Measurements from ENCODE around the gene OR10G3. TPM values are rescaled to one million over a fixed set of nuclear protein-coding genes. Genes with fewer than 3 reads are reported as not detected.

OR10G3 gene
- total and polyA plus RNA-seq, 2 of the 13 experiments (the other 11 are each of a cell fraction or from before 2014, with no cell fraction given): not detected

- no peak for TF ChIP-seq KLF6 (CRISPR knock-in tag; IDR thresholded peaks at IDR 0.05)
- TF ChIP-seq BORCS8-MEF2B (CRISPR knock-in tag; IDR thresholded peaks at IDR 0.05): 0 out of 2 replicates have a peak, but pooled peaks have one; percentile 20
- TF ChIP-seq, protein P1, sequence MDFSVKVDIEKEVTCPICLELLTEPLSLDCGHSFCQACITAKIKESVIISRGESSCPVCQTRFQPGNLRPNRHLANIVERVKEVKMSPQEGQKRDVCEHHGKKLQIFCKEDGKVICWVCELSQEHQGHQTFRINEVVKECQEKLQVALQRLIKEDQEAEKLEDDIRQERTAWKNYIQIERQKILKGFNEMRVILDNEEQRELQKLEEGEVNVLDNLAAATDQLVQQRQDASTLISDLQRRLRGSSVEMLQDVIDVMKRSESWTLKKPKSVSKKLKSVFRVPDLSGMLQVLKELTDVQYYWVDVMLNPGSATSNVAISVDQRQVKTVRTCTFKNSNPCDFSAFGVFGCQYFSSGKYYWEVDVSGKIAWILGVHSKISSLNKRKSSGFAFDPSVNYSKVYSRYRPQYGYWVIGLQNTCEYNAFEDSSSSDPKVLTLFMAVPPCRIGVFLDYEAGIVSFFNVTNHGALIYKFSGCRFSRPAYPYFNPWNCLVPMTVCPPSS (IDR thresholded peaks at IDR 0.05): no peak
- no peak for TF ChIP-seq YY1 (IDR thresholded peaks at IDR 0.05; ENCODE audit: insufficient read depth, insufficient replicate concordance, low read depth, low read length)
- TF ChIP-seq NCOA1 (CRISPR knock-in tag; IDR thresholded peaks at IDR 0.05): 0 out of 2 replicates have a peak, but pooled peaks have one; percentile 36
- 0 out of 2 replicates have a peak, but pooled peaks have one; percentile 12 for TF ChIP-seq FIP1L1 (IDR thresholded peaks at IDR 0.05; ENCODE audit: borderline replicate concordance, insufficient read depth, low read depth, low read length)
- 0 out of 2 replicates have a peak, but pooled peaks have one; percentile 32 for TF ChIP-seq PITX1 (CRISPR knock-in tag; IDR thresholded peaks at IDR 0.05)
- no peak for TF ChIP-seq SRSF9 (IDR thresholded peaks at IDR 0.05; ENCODE audit: borderline replicate concordance, insufficient read depth, low read depth, low read length, poor library complexity, severe bottlenecking)
- TF ChIP-seq ZNF121 (CRISPR knock-in tag; IDR thresholded peaks at IDR 0.05): no peak
- TF ChIP-seq ZNF24 (IDR thresholded peaks at IDR 0.05): no peak
- no peak for TF ChIP-seq ZNF142 (CRISPR knock-in tag; IDR thresholded peaks at IDR 0.05)
- no peak for TF ChIP-seq ZNF468 (CRISPR knock-in tag; IDR thresholded peaks at IDR 0.05)
- TF ChIP-seq AFF4 (CRISPR knock-in tag; IDR thresholded peaks at IDR 0.05): no peak
- TF ChIP-seq, protein P2, sequence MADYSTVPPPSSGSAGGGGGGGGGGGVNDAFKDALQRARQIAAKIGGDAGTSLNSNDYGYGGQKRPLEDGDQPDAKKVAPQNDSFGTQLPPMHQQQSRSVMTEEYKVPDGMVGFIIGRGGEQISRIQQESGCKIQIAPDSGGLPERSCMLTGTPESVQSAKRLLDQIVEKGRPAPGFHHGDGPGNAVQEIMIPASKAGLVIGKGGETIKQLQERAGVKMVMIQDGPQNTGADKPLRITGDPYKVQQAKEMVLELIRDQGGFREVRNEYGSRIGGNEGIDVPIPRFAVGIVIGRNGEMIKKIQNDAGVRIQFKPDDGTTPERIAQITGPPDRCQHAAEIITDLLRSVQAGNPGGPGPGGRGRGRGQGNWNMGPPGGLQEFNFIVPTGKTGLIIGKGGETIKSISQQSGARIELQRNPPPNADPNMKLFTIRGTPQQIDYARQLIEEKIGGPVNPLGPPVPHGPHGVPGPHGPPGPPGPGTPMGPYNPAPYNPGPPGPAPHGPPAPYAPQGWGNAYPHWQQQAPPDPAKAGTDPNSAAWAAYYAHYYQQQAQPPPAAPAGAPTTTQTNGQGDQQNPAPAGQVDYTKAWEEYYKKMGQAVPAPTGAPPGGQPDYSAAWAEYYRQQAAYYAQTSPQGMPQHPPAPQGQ (CRISPR knock-in tag; IDR thresholded peaks at IDR 0.05; ENCODE audit: borderline replicate concordance): no peak
- 0 out of 2 replicates have a peak, but pooled peaks have one; percentile 17 for TF ChIP-seq ZNF709 (CRISPR knock-in tag; IDR thresholded peaks at IDR 0.05)
- no peak for TF ChIP-seq TBX2 (CRISPR knock-in tag; IDR thresholded peaks at IDR 0.05; ENCODE audit: borderline replicate concordance)
Observed at GRCh38 chr14:21536418-21537089, 43.3 kb downstream of the OR10G3 start (continued).

Measured in HepG2 (cell line).